IgD-negative memory B cell (primary cell): ENCODE results near the gene MEF2D. TPM values are rescaled to one million over a fixed set of nuclear protein-coding genes. Genes with fewer than 3 reads are reported as not detected.

Experiments
- H3K27ac Mint-ChIP-seq, 3 donors: one replicate each; pipeline ENCODE4 v1.8.0; 2020 to 2022; ENCODE audit warnings: mild to moderate bottlenecking in 3 of 3, mixed read lengths in 3 of 3, moderate library complexity in 1 of 3
- H3K27me3 Mint-ChIP-seq: one replicate; pipeline ENCODE4 v1.8.0; 2021; ENCODE audit warnings: mixed read lengths
- H3K36me3 Mint-ChIP-seq: one replicate; pipeline ENCODE4 v1.8.0; 2020; ENCODE audit warnings: mild to moderate bottlenecking, mixed read lengths
- H3K4me1 Mint-ChIP-seq, 3 donors: one replicate each; pipeline ENCODE4 v1.8.0; 2020 to 2022; ENCODE audit warnings: mixed read lengths in 3 of 3, mild to moderate bottlenecking in 1 of 3
- H3K4me3 Mint-ChIP-seq, 4 donors: one replicate each; pipeline ENCODE4 v1.8.0; 2020 to 2022; ENCODE audit warnings: mild to moderate bottlenecking in 4 of 4, mixed read lengths in 4 of 4, moderate library complexity in 3 of 4
- H3K9me3 Mint-ChIP-seq, 3 donors: one replicate each; pipeline ENCODE4 v1.8.0; 2020 to 2021; ENCODE audit warnings: mixed read lengths in 3 of 3, mild to moderate bottlenecking in 1 of 3
- polyA plus RNA-seq: library from polyadenylated mRNA; unstranded; fragments of 300-500 nt; fragmentation: Illumina TruSeq; gene quantifications from one replicate; pipeline ENCODE4 v1.2.3, GENCODE V29; 2021

The MEF2D gene
- polyA plus RNA-seq, 1 donor from 2014 or later: 16.2 TPM

DNA sequence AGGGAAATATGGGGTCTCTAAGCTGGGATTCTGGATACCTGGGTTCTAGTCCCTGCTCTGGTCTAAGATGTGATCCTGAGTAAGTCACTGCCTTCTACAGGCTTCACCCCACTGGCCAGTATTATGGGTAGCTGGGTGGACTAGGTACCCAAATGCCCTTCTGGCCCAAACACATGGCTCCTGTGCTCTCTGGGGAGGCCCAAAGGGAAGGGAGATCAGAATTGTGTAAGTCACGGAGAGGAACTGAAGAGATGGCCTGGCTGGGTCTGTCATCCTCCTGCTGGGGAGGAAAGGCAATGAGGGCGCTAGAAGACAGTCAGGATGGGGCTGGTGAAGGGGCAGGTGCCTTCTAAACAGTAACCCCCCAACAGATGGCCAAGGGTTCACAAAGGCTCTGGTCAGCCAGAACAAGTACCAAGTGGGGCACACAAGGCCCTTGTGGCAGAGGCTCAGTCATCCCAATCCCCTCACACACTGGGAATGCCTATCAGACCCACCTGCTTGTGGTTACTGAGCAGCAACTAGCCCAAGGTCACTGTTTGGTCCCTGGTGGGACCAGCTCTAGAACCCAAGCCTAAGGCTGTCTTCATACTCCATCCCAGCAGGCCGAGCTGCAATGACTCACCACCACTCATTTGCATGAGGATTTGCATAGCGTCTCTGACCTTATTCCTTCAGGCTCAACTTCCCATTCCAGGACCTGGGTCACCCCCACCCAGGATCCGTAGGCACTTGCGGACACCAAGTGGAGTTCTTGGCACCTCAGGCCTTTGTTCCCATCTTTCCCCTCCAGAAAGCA is 9.2 kb downstream of the MEF2D start:
- Mint-ChIP-seq H3K27me3 (no peaks in the 10 kb centered on the region), H3K9me3 (no peaks in the 10 kb centered on the region), H3K4me1 (peaks cover 72 to 89% (median 83%) of the 10 kb centered on the region in 3 donors), H3K36me3 (peaks cover 1% of the 10 kb centered on the region), H3K27ac (peak overlapping the region; percentile 93 to 98 (median 97)), H3K4me3 (peak overlapping the region; percentile 78 to 97 (median 86))

DNA sequence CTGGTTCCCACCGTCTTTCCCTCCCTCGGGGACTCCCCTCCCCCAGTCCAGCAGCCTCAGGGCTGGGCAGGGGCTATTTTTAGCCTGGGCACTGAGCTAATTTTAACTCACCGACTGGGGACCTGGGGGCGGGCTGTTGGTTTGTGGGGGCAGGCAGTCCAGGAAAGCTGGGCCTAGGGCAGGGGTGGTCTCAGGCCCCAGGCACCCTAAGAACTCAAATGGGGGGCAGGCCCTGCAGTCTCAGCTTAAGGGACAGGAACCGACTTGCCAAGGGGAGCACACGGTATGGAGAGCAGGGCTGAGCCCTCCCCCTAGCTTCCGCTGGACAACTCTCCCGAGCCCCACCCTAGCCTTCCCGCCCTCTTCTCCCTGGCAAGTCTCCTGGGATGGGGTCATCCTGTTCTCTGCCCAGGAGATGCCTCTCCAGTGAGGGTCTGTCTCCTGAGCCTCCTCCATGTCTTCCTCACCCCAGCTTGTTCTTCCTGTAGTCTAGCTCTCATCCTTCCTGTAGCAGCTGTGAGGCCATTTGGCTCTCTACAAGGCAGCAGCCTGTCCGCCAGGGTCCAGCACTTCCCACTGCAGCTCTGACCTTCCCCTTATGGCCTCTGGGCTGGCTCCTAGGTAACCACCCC is 10.1 kb downstream of the MEF2D start:
- Mint-ChIP-seq H3K9me3 (no peaks in the 10 kb centered on the region), H3K4me1 (peaks cover 66 to 83% (median 76%) of the 10 kb centered on the region in 3 donors), H3K4me3 (peak overlapping the region; percentile 41 to 97 (median 84)), H3K36me3 (peaks cover 1% of the 10 kb centered on the region), H3K27ac (peak overlapping the region; percentile 95 to 98 (median 97)), H3K27me3 (no peaks in the 10 kb centered on the region)

GRCh38 chr1:156489935-156490293 is 10.7 kb downstream of the MEF2D start:
- no peaks in the 10 kb centered on the region for H3K27me3 Mint-ChIP-seq
- H3K36me3 Mint-ChIP-seq: no peaks in the 10 kb centered on the region
- peaks cover 61 to 79% (median 70%) of the 10 kb centered on the region in 3 donors for H3K4me1 Mint-ChIP-seq
- H3K27ac Mint-ChIP-seq: peak overlapping the region; percentile 95 to 97 (median 96)
- H3K9me3 Mint-ChIP-seq: no peaks in the 10 kb centered on the region
- peak overlapping the region in 3 of 4 donors; percentile 17 to 97 (median 91) for H3K4me3 Mint-ChIP-seq

GRCh38 chr1:156489166-156489934 is 11.2 kb downstream of the MEF2D start:
- Mint-ChIP-seq H3K27me3 (no peaks in the 10 kb centered on the region), H3K27ac (peak overlapping the region; percentile 95 to 97 (median 96)), H3K9me3 (no peaks in the 10 kb centered on the region), H3K36me3 (no peaks in the 10 kb centered on the region), H3K4me1 (peaks cover 62 to 78% (median 71%) of the 10 kb centered on the region in 3 donors), H3K4me3 (peak overlapping the region; percentile 65 to 97 (median 84))

- peaks cover 63 to 78% (median 69%) of the 10 kb centered on the region in 3 donors for H3K4me1 Mint-ChIP-seq
Measured at GRCh38 chr1:156488566-156489165, 11.9 kb downstream of the MEF2D start.

DNA sequence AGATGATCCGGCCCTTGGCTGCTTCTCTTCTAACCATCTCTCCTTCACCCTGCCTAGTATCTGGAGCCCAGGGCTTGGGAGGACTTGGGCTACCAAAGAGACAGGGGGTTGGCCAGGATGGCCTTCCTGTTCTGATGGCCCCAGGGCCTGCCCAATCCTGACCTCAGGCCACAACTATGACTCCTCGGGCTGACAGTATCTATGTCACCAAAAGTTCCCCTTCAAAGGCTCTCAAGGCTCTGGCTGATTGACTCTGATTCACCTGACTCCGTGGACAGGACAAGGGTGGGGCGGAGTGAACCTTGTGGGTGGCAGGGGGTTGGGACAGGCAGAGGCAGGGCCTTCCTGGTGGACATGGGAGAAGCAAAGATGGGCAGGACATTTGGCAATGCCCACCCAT is 12.7 kb downstream of the MEF2D start:
- Mint-ChIP-seq H3K36me3 (no peaks in the 10 kb centered on the region), H3K27ac (peak overlapping the region; percentile 95 to 97 (median 96)), H3K27me3 (no peaks in the 10 kb centered on the region), H3K4me3 (peak overlapping the region; percentile 64 to 90 (median 80)), H3K9me3 (no peaks in the 10 kb centered on the region), H3K4me1 (peaks cover 59 to 72% (median 66%) of the 10 kb centered on the region in 3 donors)

More at GRCh38 chr1:156488566-156489165, 11.9 kb downstream of the MEF2D start:
- Mint-ChIP-seq H3K27me3 (no peaks in the 10 kb centered on the region), H3K4me3 (peak overlapping the region; percentile 65 to 90 (median 80)), H3K27ac (peak overlapping the region; percentile 95 to 97 (median 96)), H3K9me3 (no peaks in the 10 kb centered on the region), H3K36me3 (no peaks in the 10 kb centered on the region)

- Mint-ChIP-seq H3K27me3 (no peaks in the 10 kb centered on the region), H3K27ac (peak overlapping the region; percentile 95 to 97 (median 96)), H3K36me3 (no peaks in the 10 kb centered on the region), H3K4me3 (peak overlapping the region in 2 of 4 donors; percentile 39 to 61), H3K9me3 (no peaks in the 10 kb centered on the region), H3K4me1 (peaks cover 50 to 71% (median 57%) of the 10 kb centered on the region in 3 donors)
Measured at GRCh38 chr1:156486421-156487344, 13.9 kb downstream of the MEF2D start.

- Mint-ChIP-seq H3K27me3 (no peaks in the 10 kb centered on the region), H3K36me3 (no peaks in the 10 kb centered on the region), H3K4me1 (peaks cover 50 to 71% (median 58%) of the 10 kb centered on the region in 3 donors), H3K9me3 (no peaks in the 10 kb centered on the region), H3K27ac (peak overlapping the region in 2 of 3 donors; percentile 95 to 97), H3K4me3 (no peak overlapping the region)
Measured at GRCh38 chr1:156485984-156486383, 14.6 kb downstream of the MEF2D start.

DNA sequence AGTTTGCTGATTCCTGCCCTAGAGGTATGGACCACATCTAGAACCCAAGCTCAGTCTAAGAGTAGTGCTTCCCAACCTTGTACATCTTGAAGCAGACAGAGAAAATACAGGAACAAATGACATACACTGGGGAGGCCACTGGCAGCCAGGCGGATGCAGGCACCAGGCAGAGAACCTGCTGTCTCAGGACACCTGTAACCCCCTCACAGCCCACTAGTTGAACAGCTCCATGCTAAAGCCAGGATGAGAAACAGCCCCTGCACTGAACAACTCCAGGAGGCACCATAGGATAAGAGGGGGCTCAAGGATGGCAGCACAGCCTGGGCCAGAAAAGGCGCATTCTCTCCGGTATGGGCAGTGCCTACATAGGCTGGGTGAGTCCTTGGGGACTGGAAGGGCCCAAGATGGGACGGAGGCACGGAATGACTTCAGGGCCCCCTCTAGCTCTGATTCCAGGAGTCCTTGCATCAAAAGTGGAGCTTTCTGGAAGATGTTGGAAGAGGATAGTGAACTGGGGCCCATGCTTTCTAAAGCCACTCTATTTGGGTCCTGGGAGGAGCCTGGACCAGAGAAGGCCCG is 16.0 kb downstream of the MEF2D start:
- H3K36me3 Mint-ChIP-seq: peaks cover 2% of the 10 kb centered on the region
- H3K4me3 Mint-ChIP-seq: peak overlapping the region in 3 of 4 donors; percentile 39 to 55 (median 44)
- no peaks in the 10 kb centered on the region for H3K27me3 Mint-ChIP-seq
- H3K27ac Mint-ChIP-seq: peak overlapping the region; percentile 79 to 86 (median 83)
- peaks cover 53 to 70% (median 54%) of the 10 kb centered on the region in 3 donors for H3K4me1 Mint-ChIP-seq
- no peaks in the 10 kb centered on the region for H3K9me3 Mint-ChIP-seq

GRCh38 chr1:156483397-156483796 is 17.2 kb downstream of the MEF2D start:
- Mint-ChIP-seq H3K4me1 (peaks cover 44 to 61% (median 47%) of the 10 kb centered on the region in 3 donors), H3K27me3 (no peaks in the 10 kb centered on the region), H3K27ac (peak overlapping the region; percentile 79 to 87 (median 86)), H3K36me3 (peaks cover 2% of the 10 kb centered on the region), H3K9me3 (no peaks in the 10 kb centered on the region), H3K4me3 (peak overlapping the region in 2 of 4 donors; percentile 44 to 74)

DNA sequence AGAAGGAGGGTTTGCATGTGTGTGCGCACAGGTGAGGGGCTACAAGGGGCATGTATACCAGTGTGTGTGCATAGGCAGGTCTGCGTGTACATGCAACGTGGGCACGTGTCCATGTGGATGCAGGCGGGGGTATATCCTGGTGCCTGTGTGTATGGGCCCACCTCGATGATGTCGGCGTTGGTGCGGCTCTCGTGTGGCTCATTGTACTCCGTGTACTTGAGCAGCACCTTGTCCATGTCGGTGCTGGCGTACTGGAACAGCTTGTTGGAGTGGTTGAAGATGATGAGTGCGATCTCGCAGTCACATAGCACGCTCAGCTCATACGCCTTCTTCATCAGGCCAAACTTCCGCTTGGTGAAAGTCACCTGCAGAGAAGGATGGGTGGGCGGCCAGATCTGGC is 18.3 kb downstream of the MEF2D start:
- H3K27me3 Mint-ChIP-seq: no peaks in the 10 kb centered on the region
- H3K4me1 Mint-ChIP-seq: peaks cover 34 to 51% (median 36%) of the 10 kb centered on the region in 3 donors
- peak overlapping the region in 1 of 4 donors; percentile 3 for H3K4me3 Mint-ChIP-seq
- peaks cover 2% of the 10 kb centered on the region for H3K36me3 Mint-ChIP-seq
- H3K27ac Mint-ChIP-seq: peak overlapping the region; percentile 72 to 95 (median 87)
- H3K9me3 Mint-ChIP-seq: no peaks in the 10 kb centered on the region

DNA sequence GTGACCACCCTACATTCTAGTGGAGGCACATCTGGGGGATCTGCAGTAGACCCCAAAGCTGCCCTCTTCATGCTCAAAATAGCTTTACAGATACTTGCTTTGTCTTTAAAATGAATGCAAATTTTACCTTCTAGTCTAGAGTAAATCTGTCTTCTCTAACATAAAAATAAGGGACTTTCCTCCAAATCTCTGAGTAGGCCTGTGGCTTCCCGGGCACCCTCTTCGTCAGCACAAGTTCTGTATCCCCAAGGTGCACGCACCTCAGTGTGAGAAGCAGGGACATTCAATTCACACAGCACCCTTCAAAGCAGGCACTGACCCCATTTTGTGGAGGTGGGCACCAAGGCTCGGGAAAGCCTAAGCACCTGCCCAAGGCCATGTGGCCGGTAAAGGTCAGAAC is 19.0 kb downstream of the MEF2D start:
- no peaks in the 10 kb centered on the region for H3K9me3 Mint-ChIP-seq
- peaks cover 2% of the 10 kb centered on the region for H3K36me3 Mint-ChIP-seq
- peaks cover 29 to 45% (median 32%) of the 10 kb centered on the region in 3 donors for H3K4me1 Mint-ChIP-seq
- H3K27ac Mint-ChIP-seq: peak overlapping the region; percentile 72 to 95 (median 87)
- H3K4me3 Mint-ChIP-seq: peak overlapping the region; percentile 19 to 84 (median 50)
- H3K27me3 Mint-ChIP-seq: no peaks in the 10 kb centered on the region
